ENCODE measurements around the gene C10orf90. TPM values are rescaled to one million over a fixed set of nuclear protein-coding genes. Genes with fewer than 3 reads are reported as not detected.

The C10orf90 gene
- total and polyA plus RNA-seq, 2 of the 8 experiments (the other 6 are each of a cell fraction or from before 2014, with no cell fraction given): 0.21 TPM; not detected in 1

- no peak for TF ChIP-seq CBX8 (IDR thresholded peaks at IDR 0.05; ENCODE audit: borderline replicate concordance, low read depth, low read length)
These were observed 212.0 kb downstream of the C10orf90 start (continued) for GRCh38 chr10:126458466-126458865.

Measured in H1 (cell line).